Transverse colon (tissue), 4 donors: ENCODE data around the gene EPHB2.

Experiments used
- POLR2A ChIP-seq: fragments of 450-650 bp; IDR thresholded peaks from one replicate; pipeline ENCODE4 v1.6.1; 2016; ENCODE audit warnings: antibody characterized with exemption, mild to moderate bottlenecking, moderate library complexity
- POLR2AphosphoS5 ChIP-seq, 3 donors: sonication (generic); formaldehyde crosslinking; IDR thresholded peaks; one replicate each; pipeline ENCODE4 v1.6.1; 2016; ENCODE audit warnings: antibody characterized with exemption in 3 of 3
- TF ChIP-seq, protein P1 (sequence below), 5 experiments: fragments of 200-600 bp in 3 of 5; fragments of 450-650 bp in 2 of 5; sonication (generic) in 3 of 5; IDR thresholded peaks; 1 replicate in 2 of 5; 2 replicates in 3 of 5; pipeline ENCODE4 v1.5.1; 2016 to 2017; ENCODE audit warnings: antibody characterized with exemption in 5 of 5, inconsistent platforms in 3 of 5, mild to moderate bottlenecking in 2 of 5, moderate library complexity in 1 of 5

DNA sequence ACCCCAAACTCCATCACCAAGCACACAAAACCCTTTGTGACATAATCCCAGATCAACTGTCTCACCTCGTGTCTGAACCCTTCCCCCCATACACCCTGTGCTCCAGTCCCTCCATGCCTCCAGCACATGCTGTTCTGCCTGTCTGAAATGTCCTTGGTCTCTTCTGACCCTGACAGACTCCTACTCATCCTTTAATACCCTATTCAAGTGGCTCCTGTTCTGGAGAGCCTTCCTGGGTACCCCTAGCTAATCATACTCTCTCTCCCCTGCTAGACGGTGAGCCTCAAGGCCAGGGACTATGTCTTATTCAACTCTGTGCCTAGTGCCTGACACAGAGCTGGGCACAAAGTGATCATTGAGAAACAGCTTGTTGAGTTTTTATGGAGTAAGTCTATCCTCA, 137.1 kb downstream of the EPHB2 start:
- TF ChIP-seq, protein P1, sequence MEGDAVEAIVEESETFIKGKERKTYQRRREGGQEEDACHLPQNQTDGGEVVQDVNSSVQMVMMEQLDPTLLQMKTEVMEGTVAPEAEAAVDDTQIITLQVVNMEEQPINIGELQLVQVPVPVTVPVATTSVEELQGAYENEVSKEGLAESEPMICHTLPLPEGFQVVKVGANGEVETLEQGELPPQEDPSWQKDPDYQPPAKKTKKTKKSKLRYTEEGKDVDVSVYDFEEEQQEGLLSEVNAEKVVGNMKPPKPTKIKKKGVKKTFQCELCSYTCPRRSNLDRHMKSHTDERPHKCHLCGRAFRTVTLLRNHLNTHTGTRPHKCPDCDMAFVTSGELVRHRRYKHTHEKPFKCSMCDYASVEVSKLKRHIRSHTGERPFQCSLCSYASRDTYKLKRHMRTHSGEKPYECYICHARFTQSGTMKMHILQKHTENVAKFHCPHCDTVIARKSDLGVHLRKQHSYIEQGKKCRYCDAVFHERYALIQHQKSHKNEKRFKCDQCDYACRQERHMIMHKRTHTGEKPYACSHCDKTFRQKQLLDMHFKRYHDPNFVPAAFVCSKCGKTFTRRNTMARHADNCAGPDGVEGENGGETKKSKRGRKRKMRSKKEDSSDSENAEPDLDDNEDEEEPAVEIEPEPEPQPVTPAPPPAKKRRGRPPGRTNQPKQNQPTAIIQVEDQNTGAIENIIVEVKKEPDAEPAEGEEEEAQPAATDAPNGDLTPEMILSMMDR (IDR thresholded peaks at IDR 0.05): no peak
- no peak for TF ChIP-seq POLR2AphosphoS5 (IDR thresholded peaks at IDR 0.05)
- no peak for TF ChIP-seq POLR2A
